ENCODE measurements around the gene C3. TPM values are rescaled to one million over a fixed set of nuclear protein-coding genes. Genes with fewer than 3 reads are reported as not detected.

The C3 gene
- total RNA-seq, 4 donors from 2014 or later: 28.8 to 155 (median 79.6) TPM

GRCh38 chr19:6736917-6737283 is 16.4 kb upstream of the C3 start:
- H3K4me3 ChIP-seq (ENCODE audit: low read depth, poor library complexity, severe bottlenecking): peak overlapping the region; percentile 79
- no peak for DNase-seq (ENCODE audit: low spot score in 2 of 2)
- intact Hi-C loops (cut with DNase I; ENCODE audit: low total_unique reads): no loop called here
- 0 to 2% methylated on average over 11 to 12 of the region's 16 CpGs for WGBS, 2 donors
- TF ChIP-seq POLR2A (IDR thresholded peaks at IDR 0.05) (no peak), CTCF (IDR thresholded peaks at IDR 0.05) (no peak)

GRCh38 chr19:6736169-6736916 is 15.9 kb upstream of the C3 start:
- peak; percentile 77 to 94 for DNase-seq (ENCODE audit: low spot score in 2 of 2)
- peak overlapping the region; percentile 79 for H3K4me3 ChIP-seq (ENCODE audit: low read depth, poor library complexity, severe bottlenecking)
- TF ChIP-seq CTCF (IDR thresholded peaks at IDR 0.05): peak in 1 of 3 donors; percentile 30
- no peak for TF ChIP-seq POLR2A (IDR thresholded peaks at IDR 0.05)
- intact Hi-C loops (cut with DNase I; ENCODE audit: low total_unique reads): no loop called here
- WGBS, 2 donors: 22 to 23% methylated on average over 23 to 24 of the region's 25 CpGs

- DNase-seq (ENCODE audit: low spot score in 2 of 2): no peak
- WGBS, 2 donors: 76 to 81% methylated on average over 15 of the region's 15 CpGs
- no peak for TF ChIP-seq POLR2A (IDR thresholded peaks at IDR 0.05)
- no peak for TF ChIP-seq CTCF (IDR thresholded peaks at IDR 0.05)
- intact Hi-C loops (cut with DNase I; ENCODE audit: low total_unique reads): no loop called here
- no peak overlapping the region for H3K4me3 ChIP-seq (ENCODE audit: low read depth, poor library complexity, severe bottlenecking)
These were observed 14.9 kb upstream of the C3 start for GRCh38 chr19:6735181-6735911.

- intact Hi-C loops (cut with DNase I; ENCODE audit: low total_unique reads): no loop called here
- no peak overlapping the region for H3K4me3 ChIP-seq (ENCODE audit: low read depth, poor library complexity, severe bottlenecking)
- DNase-seq (ENCODE audit: low spot score in 2 of 2): no peak
- 87 to 88% methylated on average over 20 of the region's 20 CpGs for WGBS, 2 donors
- TF ChIP-seq CTCF (IDR thresholded peaks at IDR 0.05): no peak
- TF ChIP-seq POLR2A (IDR thresholded peaks at IDR 0.05): no peak
These were observed 13.7 kb upstream of the C3 start for GRCh38 chr19:6734096-6734696.

GRCh38 chr19:6733338-6734095 is 13.1 kb upstream of the C3 start:
- no peak for TF ChIP-seq POLR2A (IDR thresholded peaks at IDR 0.05)
- TF ChIP-seq CTCF (IDR thresholded peaks at IDR 0.05): no peak
- 91 to 95% methylated on average over 25 to 29 of the region's 29 CpGs for WGBS, 2 donors
- intact Hi-C loops (cut with DNase I; ENCODE audit: low total_unique reads): no loop called here
- no peak overlapping the region for H3K4me3 ChIP-seq (ENCODE audit: low read depth, poor library complexity, severe bottlenecking)
- no peak for DNase-seq (ENCODE audit: low spot score in 2 of 2)
